GM21717 (cell line): ENCODE results near the gene INTU.
"Not testable (repeated sequence)": the region's sequence is repeated elsewhere in the genome, so short reads cannot be mapped to it uniquely, and the experiment has no call there.

ENCODE experiments used
- ATAC-seq: cut with Tn5 transposase; IDR thresholded peaks from one replicate; pipeline ENCODE4 v1.9.1; 2021; ENCODE audit warnings: mild to moderate bottlenecking, moderate library complexity; ENCODE audit not compliant: unreplicated experiment

Gene INTU

DNA sequence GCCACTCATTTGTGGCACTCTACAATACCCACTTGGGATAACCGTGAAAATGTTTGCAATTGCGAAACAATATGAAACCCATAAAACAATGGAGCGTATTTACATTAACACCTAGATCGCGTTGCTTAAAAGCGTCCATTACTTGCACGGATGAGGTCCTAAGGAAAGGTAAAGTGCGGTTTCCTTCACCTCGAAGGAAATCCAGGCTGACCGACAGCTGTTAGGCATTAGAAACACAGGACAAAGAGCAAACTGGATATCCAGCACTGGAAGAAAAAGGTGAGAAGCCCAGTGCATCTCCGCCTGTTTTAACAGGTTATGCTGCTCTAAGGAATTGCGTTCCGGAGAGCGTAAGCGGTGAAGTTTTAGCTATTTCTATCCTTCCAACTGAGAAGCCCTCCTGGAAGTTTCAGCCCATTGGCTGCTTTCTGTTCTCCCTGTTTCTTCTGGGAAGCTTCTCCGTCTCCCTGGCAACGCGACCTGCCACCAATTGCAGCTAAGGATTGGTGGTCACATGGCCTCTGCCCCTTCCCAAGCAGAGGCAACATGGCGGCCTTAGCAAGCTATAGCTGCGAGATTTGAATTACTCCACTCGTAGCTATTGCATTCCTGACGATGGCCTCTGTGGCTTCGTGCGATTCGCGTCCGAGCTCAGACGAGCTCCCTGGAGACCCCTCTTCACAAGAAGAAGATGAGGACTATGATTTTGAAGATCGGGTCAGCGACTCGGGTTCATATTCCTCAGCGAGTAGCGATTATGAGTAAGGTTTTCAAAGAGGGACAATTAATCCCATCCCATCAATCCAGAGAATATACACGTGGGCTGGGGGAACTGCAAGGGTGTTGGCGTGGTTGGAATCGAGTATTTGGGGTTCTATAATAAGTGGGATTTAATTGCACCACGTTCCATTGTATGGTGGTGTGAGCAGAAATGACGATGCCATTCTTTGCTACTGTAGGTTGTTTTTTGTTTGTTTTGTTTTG is at the start of gene INTU:
INTU (plus strand) TSS at position 538 of the 984 bp plus-strand sequence; CDS start at position 616, 78 bp downstream.
- ATAC-seq = peak; percentile 99

- ATAC-seq = not testable (repeated sequence)
Observed at GRCh38 chr4:127586496-127586895, 46.3 kb upstream of the INTU start.

DNA sequence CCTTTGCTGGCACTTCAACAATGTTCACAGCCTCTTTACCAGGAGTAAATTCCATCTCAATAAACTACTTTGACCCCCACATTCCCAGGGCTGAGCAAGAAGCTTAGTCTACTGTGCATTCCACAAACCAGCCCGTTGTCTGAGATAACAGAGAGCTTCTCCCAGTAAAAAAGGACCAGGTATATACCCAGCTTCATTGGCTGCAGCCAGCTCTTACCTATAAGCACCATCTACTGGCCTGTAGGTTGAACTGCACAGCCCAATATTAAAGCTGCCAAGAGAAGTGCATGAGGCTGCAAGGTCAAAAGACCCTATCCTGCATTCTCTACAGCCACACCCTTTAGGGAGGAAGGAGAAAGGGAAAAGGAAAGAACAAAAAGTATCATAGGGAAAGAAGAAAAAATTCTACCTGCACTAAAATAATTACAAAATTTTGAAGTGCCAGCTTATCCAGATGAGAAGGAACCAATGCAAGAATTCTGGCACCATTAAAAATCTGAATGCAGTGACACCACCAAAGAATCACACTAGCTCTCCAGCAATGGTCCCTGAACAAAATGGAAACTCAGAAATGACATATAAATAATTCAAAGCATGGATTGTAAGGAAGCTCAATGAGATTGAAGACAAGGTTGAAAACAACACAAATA is 45.7 kb upstream of the INTU start:
- ATAC-seq = peak; percentile 98

- not testable (repeated sequence) for ATAC-seq
Observed at GRCh38 chr4:127589153-127589552, 43.6 kb upstream of the INTU start.

GRCh38 chr4:127598656-127599055 is 34.1 kb upstream of the INTU start:
- no peak for ATAC-seq

- ATAC-seq = no peak
Observed at GRCh38 chr4:127601029-127601428, 31.7 kb upstream of the INTU start.

DNA sequence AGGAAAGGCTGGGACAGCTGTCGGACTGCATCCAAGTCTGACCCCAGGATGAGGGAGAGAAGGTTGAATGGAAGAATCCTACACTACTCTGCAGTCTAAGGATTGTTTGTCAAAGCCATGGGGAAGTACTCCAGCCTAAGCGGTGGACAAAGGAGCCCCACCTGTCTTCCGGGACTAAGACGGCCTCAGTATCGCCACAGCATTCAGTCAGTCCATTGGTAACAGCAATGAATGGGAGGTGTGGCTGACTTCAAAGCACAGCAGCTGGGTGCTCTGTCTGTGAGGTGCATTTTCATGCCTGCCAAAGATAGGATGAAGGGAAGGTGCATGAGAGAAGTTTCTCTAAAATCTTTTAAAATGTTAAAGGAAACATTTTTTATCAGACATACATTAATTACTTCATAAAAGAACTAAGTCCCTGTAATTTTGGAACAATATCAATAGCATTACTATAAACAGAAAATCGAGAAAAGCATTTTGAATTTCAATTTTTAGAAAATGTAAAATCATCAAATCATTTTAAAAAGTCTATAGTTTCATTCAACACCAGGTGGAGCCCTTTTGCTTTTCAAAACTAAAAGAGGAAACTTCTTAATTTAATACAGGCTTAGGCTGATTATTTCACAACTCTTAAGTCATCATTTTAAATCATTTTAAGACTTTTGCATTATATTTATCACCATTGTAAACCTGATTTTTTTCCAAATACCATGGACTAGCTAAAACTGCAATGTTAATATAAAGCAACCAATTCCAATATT is 27.6 kb upstream of the INTU start:
- no peak for ATAC-seq

DNA sequence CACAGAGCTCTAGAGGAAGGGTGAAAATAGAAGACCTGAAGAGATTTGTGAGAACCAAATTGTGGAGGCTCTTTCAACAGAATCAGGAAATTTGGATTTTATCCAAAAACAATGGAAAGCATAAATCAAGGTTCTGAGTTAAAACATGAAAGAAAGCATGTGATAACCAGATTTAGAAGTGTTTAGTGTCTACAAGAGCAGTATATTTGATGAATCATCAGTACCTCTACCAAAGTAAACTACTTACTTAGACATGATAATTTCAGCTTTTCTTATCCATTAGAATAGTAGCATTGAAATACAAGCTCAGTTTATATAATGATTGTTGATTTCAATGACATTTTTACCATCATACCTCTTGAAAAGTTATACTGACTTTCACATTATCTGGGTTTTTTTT is 25.9 kb upstream of the INTU start:
- ATAC-seq = no peak

DNA sequence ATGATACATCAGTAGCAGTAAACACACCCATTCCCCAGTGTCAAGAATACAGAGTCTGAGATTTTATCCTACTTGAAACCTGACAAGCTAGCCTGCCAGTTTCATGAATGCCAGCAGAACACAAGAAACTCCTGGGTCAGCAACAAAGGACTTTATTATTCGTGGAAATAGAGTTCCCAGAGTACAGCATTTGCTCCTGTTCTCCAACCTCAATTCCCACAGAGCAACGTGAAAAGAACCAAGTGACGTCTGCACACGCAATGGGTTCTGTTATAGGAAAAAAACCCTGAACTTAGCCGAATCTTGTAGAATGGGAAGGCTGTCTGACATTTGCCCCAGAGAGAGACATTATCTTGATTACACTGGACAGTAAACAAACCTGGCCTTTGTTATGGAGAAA is 23.3 kb upstream of the INTU start:
- ATAC-seq = no peak

- ATAC-seq = no peak
Observed at GRCh38 chr4:127610488-127610887, 22.3 kb upstream of the INTU start.

DNA sequence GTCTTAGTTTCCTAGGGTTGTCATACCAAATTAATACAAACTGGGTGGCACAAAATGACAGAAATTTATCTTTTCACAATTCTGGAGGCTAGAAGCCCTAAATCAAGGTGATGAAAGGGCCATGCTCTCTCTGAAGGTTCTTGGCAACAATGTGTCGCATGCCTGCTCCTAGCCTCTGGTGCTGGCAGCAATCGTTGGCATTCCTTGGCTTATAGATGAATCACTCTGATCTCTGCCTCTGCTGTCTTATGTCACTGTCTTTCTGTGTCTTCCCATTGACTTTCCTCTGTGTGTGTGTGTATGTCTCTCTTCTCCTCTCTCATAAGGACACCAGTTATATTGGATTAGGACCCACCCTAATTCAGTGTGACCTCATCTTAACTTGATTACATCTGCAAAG is 15.9 kb upstream of the INTU start:
- no peak for ATAC-seq

DNA sequence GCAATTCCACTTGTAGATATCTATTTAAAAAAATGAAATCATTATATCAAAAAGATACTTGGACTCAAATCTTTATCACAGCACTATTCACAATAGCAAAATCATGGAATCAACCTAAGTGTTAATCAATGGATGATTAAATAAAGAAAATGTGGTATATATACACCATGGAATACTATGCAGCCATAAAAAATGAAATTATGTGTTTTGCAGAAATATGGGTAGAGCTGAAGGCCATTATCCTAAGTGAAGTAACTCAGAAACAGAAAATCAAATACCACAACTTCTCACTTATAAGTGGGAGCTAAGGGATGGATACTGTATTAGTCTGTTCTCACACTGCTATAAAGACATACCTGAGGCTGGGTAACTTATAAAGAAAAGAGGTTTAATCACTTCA is 14.3 kb upstream of the INTU start:
- no peak for ATAC-seq

GRCh38 chr4:127622621-127622920 is 10.2 kb upstream of the INTU start:
- ATAC-seq = no peak

DNA sequence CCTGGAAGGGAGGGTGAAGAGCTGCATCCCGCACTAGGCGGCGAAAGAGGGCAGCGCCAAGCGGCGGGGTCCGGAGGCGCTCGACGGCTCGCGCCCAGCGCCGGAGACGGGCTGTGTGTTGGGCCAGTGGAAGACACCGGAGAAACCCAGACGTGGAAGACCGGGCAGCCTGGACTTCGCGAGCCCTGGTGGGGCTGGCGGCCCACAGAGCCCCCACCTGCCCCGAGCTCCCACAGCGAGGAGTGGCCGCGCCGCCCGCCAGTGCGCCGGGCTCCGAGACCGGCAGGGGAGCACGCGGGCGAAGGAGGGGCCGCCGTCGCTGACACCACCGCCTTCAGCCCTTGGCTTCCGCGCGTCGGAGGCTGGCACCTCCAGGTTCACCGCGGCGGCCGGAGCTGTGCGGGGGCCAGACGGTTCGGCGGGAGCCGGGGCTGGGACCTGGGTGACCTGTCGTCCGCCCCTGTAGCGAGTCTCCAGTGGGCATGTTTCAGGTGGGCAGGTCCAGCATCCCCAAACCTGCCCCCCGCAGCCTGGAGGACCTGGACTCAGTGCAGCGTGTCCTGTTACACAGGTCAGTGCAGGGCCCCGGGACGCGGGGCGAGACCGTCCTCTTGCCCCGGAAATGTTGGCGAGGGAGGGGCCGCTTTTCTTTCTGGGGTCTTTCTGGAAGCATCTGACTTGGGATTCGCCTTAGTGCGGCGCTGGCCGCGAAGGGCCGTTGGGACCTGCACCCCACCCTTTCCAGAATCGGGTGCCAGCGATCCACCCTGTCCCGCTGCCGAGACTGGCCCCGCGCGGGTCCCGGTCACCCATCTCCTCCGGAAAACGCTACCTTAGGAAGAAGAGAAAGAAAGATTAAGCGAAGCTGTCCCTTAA is 9.6 kb upstream of the INTU start:
- ATAC-seq = no peak

- ATAC-seq = no peak
Observed at GRCh38 chr4:127623797-127624083, 9.0 kb upstream of the INTU start.

- no peak for ATAC-seq
Observed at GRCh38 chr4:127624173-127624572, 8.6 kb upstream of the INTU start.

DNA sequence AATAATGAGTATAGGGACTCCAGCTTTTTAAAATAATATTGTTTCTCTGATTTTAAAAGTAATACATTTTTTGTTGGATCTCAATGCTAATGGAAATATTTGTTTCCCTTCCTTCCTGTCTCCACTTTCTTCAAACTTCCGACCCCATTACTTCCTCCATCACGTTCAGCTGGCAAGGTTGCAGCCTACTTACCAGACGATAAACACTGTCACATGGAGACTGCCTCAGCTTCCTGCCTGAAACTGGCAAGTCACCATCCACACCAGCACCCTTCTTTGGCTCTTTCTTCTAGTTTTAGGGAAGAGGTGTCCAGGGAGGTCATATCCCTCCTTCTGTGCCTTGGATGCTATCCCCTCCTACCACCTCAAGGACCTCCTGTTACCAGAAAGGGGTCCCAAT is 3.4 kb upstream of the INTU start:
- ATAC-seq = no peak

GRCh38 chr4:127630152-127630551 is 2.6 kb upstream of the INTU start:
- ATAC-seq = no peak

- no peak for ATAC-seq
Observed at GRCh38 chr4:127631420-127631819, 1.3 kb upstream of the INTU start.

DNA sequence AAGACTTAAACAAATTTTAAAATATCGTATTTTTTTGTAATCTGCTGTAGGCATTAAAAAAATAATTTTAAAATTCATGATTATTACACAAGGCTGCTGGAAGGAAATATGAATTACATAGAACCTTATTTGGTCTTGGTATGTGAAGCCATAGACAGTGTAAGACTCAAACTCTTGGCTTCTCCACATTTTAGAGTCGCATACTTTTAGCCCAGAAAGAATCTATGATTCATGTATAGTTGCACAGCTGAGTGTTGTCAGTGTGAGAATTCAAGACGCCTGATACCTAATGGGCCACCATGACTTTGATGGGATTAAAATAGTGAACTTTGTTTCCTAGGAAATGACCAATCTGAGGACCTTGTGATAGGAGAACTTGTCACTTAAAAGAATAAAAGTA is 1.4 kb downstream of the INTU start:
- ATAC-seq = no peak

DNA sequence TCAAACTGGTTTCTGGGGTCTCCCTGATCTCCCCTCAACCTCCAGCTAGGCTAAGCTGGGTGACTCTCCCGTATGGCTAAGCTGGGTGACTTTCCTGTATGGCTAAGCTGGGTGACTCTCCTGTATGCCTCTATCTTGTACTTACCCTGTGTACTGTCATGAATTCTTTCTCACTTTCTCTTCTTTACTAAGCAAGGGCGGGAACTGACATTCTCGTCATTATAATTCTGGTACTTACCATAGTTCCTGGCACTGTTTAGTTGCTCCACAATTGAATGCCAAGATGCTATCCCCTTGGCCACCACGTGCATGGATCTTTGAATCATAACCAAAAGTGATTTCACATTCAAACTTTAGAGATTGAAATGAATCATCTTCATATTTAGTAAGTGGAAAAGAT is 8.8 kb downstream of the INTU start:
- ATAC-seq = no peak
